HG02885 (cell line): ENCODE data around the gene CFAP92.

Source experiments
- ATAC-seq: cut with Tn5 transposase; IDR thresholded peaks from one replicate; pipeline ENCODE4 v1.9.1; 2021; ENCODE audit warnings: mild to moderate bottlenecking; ENCODE audit not compliant: unreplicated experiment, poor library complexity

The CFAP92 gene

DNA sequence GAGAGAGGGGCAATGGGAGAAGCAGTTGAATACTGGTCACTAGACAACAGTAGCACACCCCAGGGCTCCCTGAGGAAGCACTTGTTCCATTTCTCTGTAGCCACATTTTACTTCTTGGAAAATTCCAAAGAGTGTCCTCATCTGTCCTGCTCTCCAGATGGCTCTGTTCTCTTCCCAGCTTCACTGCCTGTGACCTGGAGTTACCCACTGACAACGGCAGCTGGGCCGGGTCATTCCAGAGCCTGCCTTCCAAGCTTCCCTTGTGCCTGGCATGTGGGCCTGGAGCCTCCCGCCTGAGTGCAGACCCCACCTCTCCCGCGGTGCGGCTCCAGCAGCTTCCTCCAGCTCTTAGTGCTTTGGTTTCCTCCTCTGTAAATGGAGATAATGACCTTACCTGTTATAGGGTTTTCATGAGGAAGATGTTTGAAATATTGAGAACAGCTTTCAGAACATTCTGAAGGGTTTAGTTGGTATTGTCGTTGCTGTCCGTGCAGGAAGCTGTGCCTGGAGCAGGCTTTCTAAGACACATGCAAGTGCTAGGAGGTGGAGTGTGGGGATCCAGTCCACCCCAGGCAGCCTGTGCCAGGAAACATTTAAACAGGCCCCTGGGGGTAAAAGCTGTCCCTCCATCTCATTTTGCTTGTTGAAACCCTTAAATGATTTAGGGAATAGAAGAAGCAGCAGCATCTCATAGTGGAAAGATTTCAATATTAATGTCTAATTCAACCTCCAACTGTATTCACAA, 32.0 kb upstream of the CFAP92 start:
- ATAC-seq, result no peak

DNA sequence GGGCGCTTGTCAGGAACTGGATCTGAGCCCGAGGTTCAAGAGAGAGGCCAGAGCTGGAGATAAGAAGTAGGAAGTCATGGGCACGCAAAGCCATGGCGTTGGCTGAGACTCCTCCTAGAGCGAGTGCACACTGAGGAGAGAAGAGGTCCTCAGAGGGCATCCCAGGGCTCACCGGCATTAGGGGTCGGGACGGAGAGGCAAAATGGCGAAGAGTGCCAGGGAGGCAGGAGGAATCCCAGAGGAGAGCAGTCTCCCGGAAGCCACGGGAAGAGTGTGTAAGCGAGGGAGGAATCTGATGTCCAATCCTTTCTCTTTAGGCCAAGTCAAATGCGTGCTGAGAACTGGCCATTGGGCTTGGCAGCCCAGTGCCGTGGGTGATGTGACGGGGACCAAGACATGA, 31.2 kb upstream of the CFAP92 start:
- no peak for ATAC-seq

DNA sequence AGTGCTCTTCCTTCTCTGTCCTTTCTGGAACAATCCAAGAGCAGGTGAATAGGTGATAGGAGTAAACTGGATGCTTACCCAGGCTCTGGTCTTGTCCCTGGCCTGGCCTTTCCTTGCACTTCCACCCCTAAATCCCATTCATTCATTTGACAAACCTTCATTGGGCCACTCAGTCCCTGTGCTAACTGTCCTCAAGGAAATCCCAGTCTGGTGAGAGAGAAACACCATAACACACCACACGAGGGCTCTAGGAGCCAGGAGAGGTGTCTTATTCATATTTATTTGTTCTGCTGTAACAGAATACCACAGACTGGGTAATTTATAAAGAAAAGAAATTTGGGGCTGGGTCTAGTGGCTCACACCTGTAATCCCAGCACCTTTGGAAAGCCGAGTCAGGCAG, 30.0 kb upstream of the CFAP92 start:
- ATAC-seq, result no peak

DNA sequence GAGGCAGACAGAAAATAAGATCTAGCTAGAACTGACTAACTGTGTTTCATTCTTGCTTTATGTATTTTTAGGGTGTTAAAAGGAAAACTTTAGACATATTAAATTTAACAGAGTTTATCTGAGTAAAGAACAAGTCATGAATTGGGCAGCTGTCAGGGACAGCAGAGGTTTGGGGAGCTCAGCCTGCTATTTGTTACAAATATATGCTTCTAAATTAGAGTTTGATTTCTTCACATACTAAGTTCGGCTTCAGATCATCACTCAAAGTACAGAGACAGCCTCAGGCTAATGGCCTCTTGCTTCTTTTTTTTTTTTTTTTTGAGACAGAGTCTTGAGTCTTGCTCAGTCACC, 29.1 kb upstream of the CFAP92 start:
- no peak for ATAC-seq

DNA sequence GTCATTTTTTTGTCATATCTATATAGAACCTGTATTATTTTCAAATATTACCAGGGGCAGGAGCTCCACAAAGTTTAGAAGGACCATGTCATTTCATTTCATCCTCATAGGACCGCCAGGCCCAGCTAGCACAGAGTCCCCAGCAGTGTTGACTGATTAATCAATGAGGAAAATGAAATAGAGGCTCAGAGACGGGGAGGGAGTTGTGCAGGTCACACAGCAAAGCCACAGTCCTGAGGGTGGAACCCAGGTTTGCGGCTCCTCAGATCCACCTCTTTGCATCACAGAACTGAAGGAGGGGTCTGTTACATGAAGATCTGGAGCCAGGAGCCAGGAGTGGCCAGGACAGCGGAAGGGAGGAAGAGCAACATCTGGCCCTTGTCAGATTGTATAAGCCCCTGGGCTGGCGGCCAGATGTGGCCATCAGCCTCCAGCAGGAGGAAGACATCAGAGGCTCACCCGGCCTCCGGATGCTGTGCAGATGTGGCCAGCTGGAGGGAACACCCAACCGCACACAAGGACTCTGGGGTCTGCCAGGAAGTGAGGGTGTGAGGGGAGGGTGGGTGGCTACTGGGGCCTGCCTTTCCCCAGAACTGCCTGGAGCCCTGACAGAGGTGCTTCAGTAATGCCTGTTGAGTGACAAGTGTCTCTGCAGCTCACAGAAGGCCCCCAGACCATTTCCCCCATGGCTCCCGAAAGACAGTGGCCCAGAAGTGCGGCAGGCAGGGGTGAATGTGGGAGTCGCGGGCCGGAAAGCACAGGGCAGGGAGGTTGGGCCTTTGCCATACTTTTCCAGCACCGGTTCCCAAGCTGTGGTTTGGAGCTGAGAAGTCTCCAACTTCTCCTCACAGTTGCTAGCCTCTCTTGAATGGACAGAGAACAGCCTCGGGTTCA, 28.5 kb upstream of the CFAP92 start:
- no peak for ATAC-seq

DNA sequence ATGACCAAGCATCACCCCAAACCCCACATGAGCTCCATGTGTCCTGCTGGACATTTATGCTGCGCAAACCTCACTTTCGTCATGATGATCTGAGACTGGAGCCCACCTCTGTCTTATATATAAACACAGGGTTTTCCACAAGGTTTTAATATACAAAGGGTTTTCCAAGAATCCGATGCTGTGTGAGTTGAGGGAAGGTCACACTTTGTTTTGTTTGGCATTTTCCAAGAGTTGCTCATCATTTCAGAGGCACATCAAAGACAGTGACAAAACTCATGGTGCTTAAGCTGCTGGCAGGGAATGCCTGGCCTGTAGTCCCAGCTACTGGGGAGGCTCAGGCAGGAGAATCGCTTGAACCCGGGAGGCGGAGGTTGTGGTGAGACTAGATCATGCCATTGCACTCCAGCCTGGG, 27.3 kb upstream of the CFAP92 start:
- no peak for ATAC-seq

DNA sequence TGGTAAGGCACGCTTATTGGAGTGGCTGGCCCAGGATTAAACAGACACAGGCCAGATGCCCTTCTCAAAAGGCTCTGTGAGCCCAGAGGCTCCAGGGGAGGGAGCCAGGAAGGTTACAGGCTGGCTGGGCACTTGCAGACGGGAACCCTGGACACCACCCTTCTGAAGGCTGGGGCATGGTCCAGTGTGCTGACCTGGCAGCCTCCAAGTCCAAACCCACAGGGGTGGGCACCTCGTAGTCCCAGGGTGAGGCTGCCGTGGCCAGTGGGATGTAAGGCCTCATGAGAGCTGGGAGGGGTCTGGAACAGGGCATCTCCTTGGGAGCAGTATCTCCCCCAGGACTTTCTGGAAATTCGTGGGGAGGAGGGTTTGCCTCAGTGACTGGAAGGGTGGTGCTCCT, 26.8 kb upstream of the CFAP92 start:
- ATAC-seq, result no peak

DNA sequence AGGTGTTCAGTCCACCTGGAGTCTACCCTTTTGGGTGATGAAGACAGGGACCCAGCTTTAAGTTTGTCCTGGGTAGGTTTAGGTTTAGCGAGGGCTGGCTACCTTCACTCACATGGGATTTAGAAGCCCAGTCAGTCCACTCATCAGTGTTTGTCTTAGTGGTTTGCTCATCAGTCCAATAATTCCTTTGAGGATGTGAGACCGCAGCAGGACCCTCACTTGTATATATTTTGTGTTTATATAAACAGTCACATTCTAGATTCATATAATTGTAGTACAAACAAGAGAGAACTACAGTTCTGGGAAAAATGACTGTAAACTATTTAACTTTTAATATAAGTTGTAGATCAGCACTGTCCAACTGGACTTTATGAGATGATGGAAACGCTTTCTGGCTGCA, 25.4 kb upstream of the CFAP92 start:
- ATAC-seq, result no peak

DNA sequence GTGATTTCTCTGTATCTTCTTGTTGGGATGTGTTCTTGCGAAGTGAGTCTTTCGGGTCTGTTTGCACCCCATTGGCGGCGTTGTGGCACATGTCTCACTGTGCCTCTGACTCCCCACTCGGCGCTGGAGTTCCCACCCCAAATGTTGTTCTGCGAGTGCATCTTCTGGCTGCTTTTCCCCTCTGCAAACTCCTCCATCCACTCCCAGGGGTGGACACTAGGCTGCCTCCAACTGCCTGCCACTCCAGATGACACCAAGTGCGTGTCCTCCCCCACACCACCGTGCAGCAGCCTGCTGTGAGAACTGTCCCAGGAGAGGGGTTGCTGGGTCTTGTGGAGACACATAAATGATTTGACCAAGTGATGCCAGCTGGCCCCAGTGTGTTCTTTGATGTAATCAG, 24.9 kb upstream of the CFAP92 start:
- ATAC-seq, result no peak

DNA sequence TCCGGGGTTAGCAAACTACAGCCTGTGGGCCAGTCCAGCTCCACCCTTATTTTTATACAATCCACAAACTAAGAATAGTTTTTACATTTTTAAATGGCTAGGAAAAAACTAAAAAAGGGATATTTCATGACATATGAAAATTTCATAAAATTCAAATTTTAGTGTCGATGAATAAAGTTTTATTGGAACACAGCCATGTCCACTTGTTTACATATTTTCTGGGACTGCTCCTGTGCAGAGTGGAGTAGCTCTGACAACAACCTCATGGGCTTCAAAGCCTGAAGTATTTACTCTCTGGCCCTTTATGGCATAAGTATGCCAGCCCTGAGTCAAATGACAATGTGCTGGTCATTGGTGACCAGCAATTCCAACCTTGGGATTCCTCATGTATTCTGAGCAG, 24.4 kb upstream of the CFAP92 start:
- ATAC-seq, result no peak

DNA sequence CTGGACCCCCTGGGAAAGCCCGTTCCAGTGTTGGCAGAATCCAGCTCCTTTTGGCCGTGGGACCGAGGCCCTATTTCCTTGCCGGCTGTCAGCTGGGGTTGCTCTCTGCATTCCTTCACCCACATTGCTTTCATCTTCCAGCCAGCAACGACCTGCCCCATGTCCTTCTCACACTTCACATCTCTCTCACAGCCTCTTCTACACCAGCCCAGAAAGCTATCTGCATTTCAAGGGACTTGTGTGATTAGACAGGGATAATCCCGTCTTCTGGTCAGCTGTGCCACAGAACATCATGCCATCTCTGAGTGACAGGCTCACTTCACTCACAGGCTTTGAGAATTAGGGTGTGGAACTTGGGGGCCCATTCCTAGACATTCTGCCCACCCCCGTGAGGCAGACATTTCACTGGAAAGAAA, 23.6 kb upstream of the CFAP92 start:
- ATAC-seq, result peak; percentile 6

DNA sequence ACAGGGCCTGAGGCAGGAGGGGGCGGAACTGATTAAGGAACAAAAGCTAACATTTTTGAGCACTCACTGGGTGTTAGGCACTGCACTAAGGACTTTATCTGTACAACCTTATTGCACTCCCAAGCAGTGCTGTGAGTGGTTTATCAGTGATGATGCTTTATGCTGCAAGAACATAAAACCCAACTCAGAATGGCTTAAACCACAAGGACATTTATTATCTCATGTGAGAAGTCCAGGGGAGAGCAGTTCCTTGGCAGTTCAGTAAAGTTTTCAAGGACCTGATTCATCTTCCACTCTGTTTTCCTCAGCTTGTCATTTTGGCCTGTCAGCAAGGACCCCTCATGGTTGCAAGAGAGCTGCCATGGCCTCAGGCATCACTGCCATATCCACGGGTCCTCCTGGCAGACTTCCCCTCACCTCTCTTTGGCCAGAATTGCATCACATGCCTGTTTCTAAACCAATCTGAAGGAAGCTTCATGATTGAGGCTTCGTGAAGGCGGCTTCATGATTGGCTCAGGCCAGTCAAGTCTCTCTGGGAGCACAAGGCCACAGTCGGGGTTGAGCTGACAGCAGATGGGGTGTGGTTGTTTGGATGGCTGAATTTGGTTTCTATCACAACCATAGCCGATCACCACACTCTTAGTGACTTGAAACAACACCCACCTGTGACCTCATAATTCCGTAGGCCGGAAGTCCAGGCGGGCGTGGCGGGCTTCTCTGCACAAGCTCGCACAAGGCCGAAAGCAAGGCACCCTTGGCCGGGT, 23.0 kb upstream of the CFAP92 start:
- peak; percentile 84 for ATAC-seq

DNA sequence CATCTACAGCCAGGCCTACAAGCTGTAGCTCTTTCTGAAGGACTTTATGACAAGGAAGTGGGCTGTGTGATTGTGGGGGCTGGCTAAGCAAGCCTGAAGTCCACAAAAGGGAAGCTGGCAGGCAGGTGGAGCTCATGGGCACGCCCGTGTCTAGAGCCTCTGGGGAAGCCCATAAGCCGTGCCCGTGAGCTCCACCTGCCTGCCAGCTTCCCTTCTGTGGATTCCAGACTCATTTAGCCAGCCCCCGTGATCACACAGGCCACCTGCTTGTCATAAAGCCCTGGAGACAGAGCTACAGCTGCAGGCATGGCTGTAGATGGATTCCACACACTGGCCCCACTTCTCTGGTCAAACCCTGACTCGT, 22.5 kb upstream of the CFAP92 start:
- no peak for ATAC-seq

DNA sequence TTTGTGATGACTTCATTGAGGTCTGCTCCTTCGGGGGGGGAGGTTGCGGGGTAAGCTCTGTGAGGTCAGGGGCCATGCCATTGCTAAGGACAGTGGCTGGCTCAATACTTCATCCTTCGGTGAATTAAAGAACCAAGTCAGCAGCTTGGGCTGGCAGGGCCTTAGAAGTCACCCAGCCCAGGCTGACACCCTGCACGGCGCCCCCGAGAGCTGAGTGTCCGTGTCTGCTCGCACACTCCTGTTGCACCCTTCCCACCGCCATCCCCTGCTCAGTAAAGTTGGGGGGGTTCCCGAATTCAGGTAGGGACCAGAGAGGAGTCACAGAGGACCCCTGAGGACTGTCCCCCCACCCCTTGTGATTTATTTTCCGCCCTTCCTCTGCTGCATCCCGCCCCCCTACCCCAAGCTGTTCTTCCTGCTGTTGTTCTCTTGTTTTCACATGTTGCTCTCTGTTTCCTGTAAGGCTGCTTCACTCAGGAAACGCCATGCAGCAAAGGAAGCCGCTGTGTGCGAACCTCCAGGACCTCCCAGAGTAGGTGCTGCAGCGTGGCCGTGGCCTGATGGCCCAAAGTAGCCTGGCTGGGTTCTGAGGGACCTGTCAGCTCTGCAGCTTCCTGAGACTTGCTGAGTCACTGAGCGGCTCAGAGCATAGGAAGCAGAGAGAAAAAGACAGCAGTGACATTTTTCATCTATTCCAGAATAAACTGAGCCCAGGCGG, 21.7 kb upstream of the CFAP92 start:
- no peak for ATAC-seq

DNA sequence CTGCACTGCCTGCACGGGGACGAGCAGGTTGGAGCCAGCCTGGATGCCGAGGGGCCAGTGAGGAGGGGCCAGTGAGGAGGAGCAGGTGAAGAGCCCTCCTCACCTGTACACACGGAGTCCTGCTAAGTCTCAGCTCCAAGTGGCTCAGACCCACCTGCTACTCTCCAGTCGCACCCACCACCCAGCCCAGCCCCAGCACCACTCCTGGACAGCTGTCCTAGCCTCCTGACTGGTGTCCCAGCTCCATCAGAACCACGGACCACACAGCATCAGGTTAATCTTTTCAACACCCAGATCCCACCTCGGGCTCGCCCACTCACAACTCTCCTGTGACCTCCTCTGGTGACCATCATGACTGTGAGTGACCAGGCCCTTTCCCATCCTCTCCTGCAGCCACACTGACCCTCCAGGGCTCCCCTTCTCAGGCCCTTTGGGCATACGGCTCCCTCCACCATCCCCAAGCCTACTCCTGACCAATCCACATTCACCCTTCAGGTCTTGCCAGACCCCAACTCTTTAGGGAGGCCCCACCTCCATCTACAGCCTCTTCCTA, 21.0 kb upstream of the CFAP92 start:
- no peak for ATAC-seq

DNA sequence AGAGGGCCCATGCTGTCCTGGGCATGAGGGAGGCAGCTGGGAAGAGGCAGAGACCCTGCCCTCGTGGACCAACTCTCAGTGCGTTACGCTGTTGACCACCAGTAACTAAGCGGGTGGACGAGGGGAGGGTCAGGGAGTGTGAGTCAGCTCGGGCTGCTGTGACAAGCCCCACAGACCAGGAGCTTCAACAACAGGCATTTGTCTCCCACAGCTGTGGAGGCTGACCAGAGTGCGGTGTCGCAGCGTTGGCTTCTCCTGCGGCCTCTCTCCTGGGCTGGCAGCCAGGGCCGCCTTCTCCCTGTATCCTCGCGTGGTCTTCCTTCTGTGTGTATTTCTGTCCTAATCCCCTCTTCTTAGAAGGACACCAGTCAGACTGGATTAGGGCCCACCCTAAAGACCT, 20.3 kb upstream of the CFAP92 start:
- ATAC-seq, result no peak

DNA sequence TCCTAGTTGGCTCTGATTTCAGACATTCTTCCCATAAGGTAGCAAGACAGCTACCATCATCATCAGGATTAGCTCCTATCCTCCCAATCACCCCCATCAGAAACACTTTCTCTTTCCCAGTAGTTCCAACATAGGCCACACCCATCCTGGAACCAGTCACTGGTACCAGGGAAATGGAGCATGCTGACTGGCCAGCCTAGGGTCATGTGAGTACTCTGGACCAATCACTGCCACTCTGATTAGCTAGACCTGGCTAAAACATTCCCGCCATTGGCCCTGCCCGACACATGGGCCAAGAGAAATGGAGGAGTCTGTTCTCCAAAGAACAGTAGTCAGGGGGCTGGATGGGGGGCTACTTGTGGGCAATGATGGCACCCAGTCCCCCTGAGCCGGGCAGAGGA, 19.6 kb upstream of the CFAP92 start:
- no peak for ATAC-seq

DNA sequence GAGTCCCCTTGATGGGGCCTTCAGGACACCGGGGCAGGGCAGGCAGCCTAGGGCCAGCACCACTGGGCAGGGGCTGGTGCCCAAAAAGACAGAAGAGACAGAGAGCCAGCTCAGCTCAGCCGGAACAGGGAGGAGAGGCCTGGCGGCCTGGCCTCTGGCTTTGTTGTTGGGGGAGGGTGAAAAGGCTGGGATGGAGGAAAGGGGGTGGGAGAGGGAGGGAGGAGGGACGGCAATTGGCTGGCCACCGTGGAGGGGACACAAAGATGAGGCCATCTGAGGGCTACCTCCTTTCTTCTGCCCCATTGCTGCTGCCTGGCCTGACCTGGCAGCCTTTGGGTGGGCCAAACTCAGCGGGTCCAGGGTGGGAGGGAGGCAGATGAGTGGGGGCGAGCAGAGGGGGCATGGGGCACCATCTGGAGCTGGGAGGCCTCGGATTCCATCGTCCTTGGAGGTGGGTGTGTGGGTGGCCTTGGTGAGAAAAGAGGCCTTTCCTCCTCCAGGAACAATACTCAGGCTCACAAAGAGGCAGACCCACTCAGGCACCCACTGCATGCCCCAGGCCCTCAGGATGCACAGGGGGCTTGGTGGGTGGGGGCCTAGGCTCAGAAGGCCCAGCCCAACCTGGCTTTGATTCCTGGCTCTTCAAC, 16.6 kb upstream of the CFAP92 start:
- ATAC-seq, result no peak

DNA sequence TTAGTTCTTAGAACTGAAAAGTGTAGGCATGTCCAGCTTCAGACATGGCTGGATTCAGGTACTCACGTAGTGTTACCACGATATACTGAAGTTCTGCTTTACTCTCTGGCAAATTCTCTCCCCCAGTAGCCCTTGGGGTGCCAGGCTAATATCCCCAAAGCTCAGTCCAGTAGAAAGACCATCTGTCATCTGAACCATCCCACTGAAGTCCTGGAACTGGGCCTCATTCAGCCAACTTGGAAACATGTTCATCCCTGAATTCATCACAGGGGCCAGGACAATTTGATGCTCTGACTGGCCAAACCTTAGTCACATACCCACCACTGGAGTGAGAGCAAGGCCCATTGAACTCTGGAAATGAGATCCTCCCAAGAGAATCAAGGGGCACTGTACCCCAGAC, 15.4 kb upstream of the CFAP92 start:
- ATAC-seq, result no peak

DNA sequence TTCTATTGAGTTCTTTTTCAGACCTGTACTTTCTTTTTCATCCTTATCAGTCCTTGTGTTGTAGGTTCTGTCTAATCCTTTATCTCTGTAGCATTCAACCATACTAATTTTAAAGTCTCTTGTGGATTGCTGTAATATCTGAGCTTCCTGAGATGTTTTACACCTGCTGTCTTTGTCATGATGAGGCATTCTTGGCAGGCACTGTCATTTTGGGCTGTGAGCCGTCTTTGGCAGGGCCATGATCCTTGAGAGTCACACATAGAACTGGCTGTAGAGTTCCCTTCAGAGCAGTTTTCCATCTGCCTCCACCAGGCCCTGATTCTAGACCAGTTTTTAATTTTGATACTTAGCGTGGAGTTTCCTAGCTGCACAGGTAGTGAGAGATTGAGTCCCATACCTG, 13.9 kb upstream of the CFAP92 start:
- no peak for ATAC-seq
